ENCODE measurements around the gene SLC39A11. TPM values are rescaled to one million over a fixed set of nuclear protein-coding genes. Genes with fewer than 3 reads are reported as not detected.
"Not testable (repeated sequence)": the region's sequence is repeated elsewhere in the genome, so short reads cannot be mapped to it uniquely, and the experiment has no call there.

The SLC39A11 gene
- total RNA-seq, 2 donors from 2014 or later, result 18.1 to 20.1 TPM

GRCh38 chr17:73000832-73001231, 91.7 kb downstream of the SLC39A11 start:
- H3K4me3 ChIP-seq (ENCODE audit: low read length), result no peak overlapping the region
- H3K27ac ChIP-seq (ENCODE audit: low read depth, low read length), result no peak overlapping the region
- peaks cover 7% of the 10 kb centered on the region for H3K9me3 Mint-ChIP-seq
- no peak overlapping the region for H3K9ac ChIP-seq (ENCODE audit: extremely low read depth, low read length, poor library complexity, severe bottlenecking)
- H3K27ac Mint-ChIP-seq, result no peak overlapping the region
- H3K9me3 ChIP-seq (ENCODE audit: control insufficient read depth, low read length), result no peaks in the 10 kb centered on the region
- H3K36me3 Mint-ChIP-seq (ENCODE audit: low read depth), result no peaks in the 10 kb centered on the region
- WGBS, 2 experiments (ENCODE audit: insufficient coverage in 1 of 2, insufficient read length in 1 of 2), result 93 to 95% methylated on average over 2 to 3 of the region's 3 CpGs
- H3K27me3 ChIP-seq (ENCODE audit: control insufficient read depth, insufficient read depth, low read length, poor library complexity, severe bottlenecking), result no peaks in the 10 kb centered on the region
- no peaks in the 10 kb centered on the region for H3K36me3 ChIP-seq (ENCODE audit: control insufficient read depth, insufficient read depth, low read length)
- H3K4me3 Mint-ChIP-seq, result no peak overlapping the region
- DNase-seq, result peak; percentile 10
- peaks cover 3% of the 10 kb centered on the region for H3K27me3 Mint-ChIP-seq (ENCODE audit: insufficient read depth)
- no peaks in the 10 kb centered on the region for H3K4me1 Mint-ChIP-seq
- H3K4me1 ChIP-seq (ENCODE audit: control insufficient read depth, insufficient read depth, low read length), result no peaks in the 10 kb centered on the region
- no peak for TF ChIP-seq CTCF (conservative IDR thresholded peaks at IDR 0.05)

DNA sequence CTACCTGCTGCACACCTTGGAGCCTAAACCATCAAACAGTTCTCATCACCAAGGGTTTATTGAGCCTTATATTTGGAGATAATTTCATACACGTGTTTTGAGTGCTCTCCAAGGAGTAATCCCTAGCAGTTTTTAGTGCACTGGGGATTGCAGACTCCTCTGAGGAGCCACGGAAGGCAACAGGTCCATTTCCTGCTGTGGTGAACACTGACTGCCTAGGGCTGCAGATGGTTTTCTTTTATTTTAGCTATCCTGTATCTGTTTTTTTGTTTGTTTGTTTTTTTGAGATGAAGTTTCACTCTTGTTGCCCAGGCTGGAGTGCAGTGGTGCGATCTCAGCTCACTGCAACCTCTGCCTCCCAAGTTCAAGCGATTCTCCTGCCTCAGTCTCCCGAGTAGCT, 93.0 kb downstream of the SLC39A11 start:
- H3K9me3 ChIP-seq (ENCODE audit: control insufficient read depth, low read length); H3K4me1 ChIP-seq (ENCODE audit: control insufficient read depth, insufficient read depth, low read length); H3K27me3 Mint-ChIP-seq (ENCODE audit: insufficient read depth); H3K9ac ChIP-seq (ENCODE audit: extremely low read depth, low read length, poor library complexity, severe bottlenecking); H3K4me3 ChIP-seq (ENCODE audit: low read length); H3K4me3 Mint-ChIP-seq; H3K36me3 Mint-ChIP-seq (ENCODE audit: low read depth); H3K27ac Mint-ChIP-seq; H3K27me3 ChIP-seq (ENCODE audit: control insufficient read depth, insufficient read depth, low read length, poor library complexity, severe bottlenecking); H3K4me1 Mint-ChIP-seq; H3K27ac ChIP-seq (ENCODE audit: low read depth, low read length); H3K36me3 ChIP-seq (ENCODE audit: control insufficient read depth, insufficient read depth, low read length): not testable (repeated sequence)
- DNase-seq, result peak; percentile 29
- 73 to 86% methylated on average over 3 to 5 of the region's 5 CpGs for WGBS, 2 experiments (ENCODE audit: insufficient coverage in 1 of 2, insufficient read length in 1 of 2)
- peaks cover 10% of the 10 kb centered on the region for H3K9me3 Mint-ChIP-seq

DNA sequence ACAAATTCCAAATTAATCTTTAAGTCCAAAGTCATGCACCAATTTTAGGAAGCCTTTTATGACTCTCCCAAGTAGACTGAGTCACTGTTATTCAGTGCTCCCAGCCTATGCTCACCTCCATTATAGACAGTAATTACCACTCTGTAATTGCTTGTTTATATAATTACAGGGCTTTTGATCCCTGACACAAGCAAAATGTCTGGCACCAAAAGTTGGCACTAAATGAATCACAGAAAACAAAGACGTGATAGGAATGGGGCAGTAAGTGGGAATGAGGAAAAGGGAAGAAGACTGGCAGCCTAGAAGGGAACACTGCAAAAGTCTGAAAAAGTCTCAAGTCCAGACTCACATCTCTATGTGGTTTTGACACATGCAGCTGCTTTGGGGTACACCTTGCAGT, 94.1 kb downstream of the SLC39A11 start:
- H3K27ac ChIP-seq (ENCODE audit: low read depth, low read length), result no peak overlapping the region
- no peaks in the 10 kb centered on the region for H3K27me3 ChIP-seq (ENCODE audit: control insufficient read depth, insufficient read depth, low read length, poor library complexity, severe bottlenecking)
- no peak for DNase-seq

More for the DNA sequence above, 94.1 kb downstream of the SLC39A11 start:
- Histone ChIP-seq H3K9ac (ENCODE audit: extremely low read depth, low read length, poor library complexity, severe bottlenecking) (no peak overlapping the region), H3K9me3 (ENCODE audit: control insufficient read depth, low read length) (no peaks in the 10 kb centered on the region), H3K4me3 (ENCODE audit: low read length) (no peak overlapping the region), H3K36me3 (ENCODE audit: control insufficient read depth, insufficient read depth, low read length) (no peaks in the 10 kb centered on the region), H3K4me1 (ENCODE audit: control insufficient read depth, insufficient read depth, low read length) (no peaks in the 10 kb centered on the region)
- WGBS, 2 experiments (ENCODE audit: insufficient coverage in 1 of 2, insufficient read length in 1 of 2), result 97% methylated on average over 1 of the region's 1 CpG; no CpG with 5 or more reads in 1 of the 2 experiments
- Mint-ChIP-seq H3K4me1 (no peaks in the 10 kb centered on the region), H3K27ac (no peak overlapping the region), H3K4me3 (no peak overlapping the region), H3K27me3 (ENCODE audit: insufficient read depth) (no peaks in the 10 kb centered on the region), H3K36me3 (ENCODE audit: low read depth) (no peaks in the 10 kb centered on the region), H3K9me3 (peaks cover 10% of the 10 kb centered on the region)
- no peak for TF ChIP-seq CTCF (conservative IDR thresholded peaks at IDR 0.05)
